Neural cell (in vitro differentiated cells): ENCODE measurements around the gene ADARB1.

ENCODE experiments used
- EP300 ChIP-seq: fragments of 450-650 bp; conservative IDR thresholded peaks from 2 replicates; pipeline ENCODE4 v1.6.1; 2014; ENCODE audit warnings: antibody characterized with exemption, mild to moderate bottlenecking, moderate library complexity; ENCODE audit not compliant: poor library complexity, severe bottlenecking
- EZH2 ChIP-seq: fragments of 200-600, 300-800 bp; shearing (Covaris generic), sonication (generic); IDR thresholded peaks from 2 replicates; pipeline ENCODE4 v1.6.1; 2014; ENCODE audit warnings: antibody characterized with exemption, low read length, borderline replicate concordance, mild to moderate bottlenecking; ENCODE audit not compliant: insufficient read depth, poor library complexity, severe bottlenecking
- TAF1 ChIP-seq: IDR thresholded peaks from 2 replicates; pipeline ENCODE4 v1.6.1; 2012; ENCODE audit warnings: low read depth
- TF ChIP-seq, protein P1 (sequence below): fragments of 450-650 bp; IDR thresholded peaks from 2 replicates; pipeline ENCODE4 v1.5.1; 2014; ENCODE audit warnings: antibody characterized with exemption, mild to moderate bottlenecking, moderate library complexity; ENCODE audit not compliant: poor library complexity, severe bottlenecking

DNA sequence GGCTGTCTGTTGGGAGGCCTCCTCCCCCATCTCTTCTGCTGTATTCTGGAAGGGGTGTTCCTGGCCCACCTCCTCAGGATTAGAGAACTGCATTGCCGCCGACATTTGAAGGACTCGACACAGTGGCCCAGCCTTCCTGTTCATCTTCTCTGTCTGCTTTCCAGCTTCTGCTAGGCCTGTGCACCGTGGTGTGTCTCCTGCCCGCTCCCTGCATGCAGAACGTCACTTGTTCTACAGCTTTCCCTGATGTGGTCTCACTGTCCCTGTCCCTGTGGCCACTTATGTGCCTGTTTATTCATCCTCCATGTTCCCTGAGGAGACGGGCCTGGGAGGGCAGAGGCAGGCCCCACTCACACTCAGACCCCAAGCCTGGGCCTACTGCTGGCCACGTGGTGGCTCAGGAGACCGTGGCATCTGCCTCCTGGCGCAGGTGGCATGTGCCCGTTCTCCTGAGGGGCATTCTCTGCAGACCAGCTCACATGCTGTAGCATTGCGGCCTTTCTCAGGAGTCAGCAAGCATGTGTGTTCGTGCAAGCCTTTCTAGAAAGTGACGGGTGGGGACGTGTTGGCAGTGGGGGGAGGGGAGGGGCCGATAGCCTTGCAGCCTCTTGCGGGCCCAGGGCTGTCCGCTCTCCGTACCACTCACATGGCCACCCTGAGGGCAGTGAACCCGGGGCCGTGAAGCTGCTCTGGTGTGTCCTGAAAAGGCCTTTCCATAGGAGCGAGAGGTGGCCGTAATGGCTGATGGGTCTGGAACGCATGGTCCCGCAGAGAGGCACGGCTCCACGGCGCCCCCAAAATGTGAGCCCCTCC is 177.5 kb downstream of the ADARB1 start:
- TF ChIP-seq EZH2 (no peak), EP300 (no peak), TAF1 (no peak)
- TF ChIP-seq, protein P1, sequence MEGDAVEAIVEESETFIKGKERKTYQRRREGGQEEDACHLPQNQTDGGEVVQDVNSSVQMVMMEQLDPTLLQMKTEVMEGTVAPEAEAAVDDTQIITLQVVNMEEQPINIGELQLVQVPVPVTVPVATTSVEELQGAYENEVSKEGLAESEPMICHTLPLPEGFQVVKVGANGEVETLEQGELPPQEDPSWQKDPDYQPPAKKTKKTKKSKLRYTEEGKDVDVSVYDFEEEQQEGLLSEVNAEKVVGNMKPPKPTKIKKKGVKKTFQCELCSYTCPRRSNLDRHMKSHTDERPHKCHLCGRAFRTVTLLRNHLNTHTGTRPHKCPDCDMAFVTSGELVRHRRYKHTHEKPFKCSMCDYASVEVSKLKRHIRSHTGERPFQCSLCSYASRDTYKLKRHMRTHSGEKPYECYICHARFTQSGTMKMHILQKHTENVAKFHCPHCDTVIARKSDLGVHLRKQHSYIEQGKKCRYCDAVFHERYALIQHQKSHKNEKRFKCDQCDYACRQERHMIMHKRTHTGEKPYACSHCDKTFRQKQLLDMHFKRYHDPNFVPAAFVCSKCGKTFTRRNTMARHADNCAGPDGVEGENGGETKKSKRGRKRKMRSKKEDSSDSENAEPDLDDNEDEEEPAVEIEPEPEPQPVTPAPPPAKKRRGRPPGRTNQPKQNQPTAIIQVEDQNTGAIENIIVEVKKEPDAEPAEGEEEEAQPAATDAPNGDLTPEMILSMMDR = no peak
